HG03378 (cell line): ENCODE measurements around the gene HUS1.
"Not testable (repeated sequence)": the region's sequence is repeated elsewhere in the genome, so short reads cannot be mapped to it uniquely, and the experiment has no call there.

Source experiments
- ATAC-seq: cut with Tn5 transposase; IDR thresholded peaks from one replicate; pipeline ENCODE4 v1.9.1; 2021; ENCODE audit warnings: mild to moderate bottlenecking, moderate library complexity; ENCODE audit not compliant: unreplicated experiment

HUS1 gene

GRCh38 chr7:47980648-47981047 lies 1.2 kb upstream of the HUS1 start:
- not testable (repeated sequence) for ATAC-seq

- no peak for ATAC-seq
Observed at GRCh38 chr7:47979832-47980181, 392 bp upstream of the HUS1 start.

GRCh38 chr7:47978790-47979144 lies 648 bp downstream of the HUS1 start:
- ATAC-seq = no peak

GRCh38 chr7:47973739-47974138 lies 5.7 kb downstream of the HUS1 start:
- no peak for ATAC-seq

GRCh38 chr7:47970761-47971160 lies 8.7 kb downstream of the HUS1 start:
- no peak for ATAC-seq

- peak; percentile 82 for ATAC-seq
Observed at GRCh38 chr7:47968847-47969774, 10.3 kb downstream of the HUS1 start.

GRCh38 chr7:47967708-47968107 lies 11.7 kb downstream of the HUS1 start:
- ATAC-seq = no peak

GRCh38 chr7:47967123-47967522 lies 12.3 kb downstream of the HUS1 start:
- ATAC-seq = no peak

- no peak for ATAC-seq
Observed at GRCh38 chr7:47965456-47965855, 14.0 kb downstream of the HUS1 start.

- no peak for ATAC-seq
Observed at GRCh38 chr7:47962262-47962661, 17.2 kb downstream of the HUS1 start.

- ATAC-seq = no peak
Observed at GRCh38 chr7:47957156-47957555, 22.3 kb downstream of the HUS1 start.

GRCh38 chr7:47956220-47956619 lies 23.2 kb downstream of the HUS1 start:
- no peak for ATAC-seq

- peak; percentile 57 for ATAC-seq
Observed at GRCh38 chr7:47954231-47954911, 25.0 kb downstream of the HUS1 start.

GRCh38 chr7:47953822-47954221 lies 25.6 kb downstream of the HUS1 start:
- peak; percentile 77 for ATAC-seq

- no peak for ATAC-seq
Observed at GRCh38 chr7:47952224-47952623, 27.2 kb downstream of the HUS1 start.

GRCh38 chr7:47951374-47951773 lies 28.0 kb downstream of the HUS1 start:
- no peak for ATAC-seq

- no peak for ATAC-seq
Observed at GRCh38 chr7:47950714-47951113, 28.7 kb downstream of the HUS1 start.

- ATAC-seq = no peak
Observed at GRCh38 chr7:47949703-47950102, 29.7 kb downstream of the HUS1 start.

GRCh38 chr7:47948141-47948790 lies 31.1 kb downstream of the HUS1 start, which contains the start of gene PKD1L1:
TSS of gene PKD1L1 (minus strand) at chr7:47948466. CDS start at chr7:47948440, 26 bp downstream.
- ATAC-seq = no peak

GRCh38 chr7:47947355-47947749 lies 32.1 kb downstream of the HUS1 start:
- ATAC-seq = no peak

- no peak for ATAC-seq
Observed at GRCh38 chr7:47946581-47947354, 32.6 kb downstream of the HUS1 start.
